K562 (cell line): ENCODE data around the gene GALNT9. TPM values are rescaled to one million over a fixed set of nuclear protein-coding genes. Genes with fewer than 3 reads are reported as not detected.

Experiments
- ATF7 ChIP-seq: fragments of 450-650 bp; IDR thresholded peaks from 2 replicates; pipeline ENCODE4 v1.7.1; 2014; ENCODE audit warnings: mild to moderate bottlenecking, moderate library complexity
- BACH1 ChIP-seq: fragments of 200-800 bp; sonication (Bioruptor generic); IDR thresholded peaks from 2 replicates; pipeline ENCODE4 v1.6.1; 2016; ENCODE audit warnings: missing genetic modification characterization, missing compliant biosample characterization
- CREBBP ChIP-seq: IDR thresholded peaks from one replicate; pipeline ENCODE4 v1.6.1; 2012; ENCODE audit warnings: low read depth, mild to moderate bottlenecking, control low read depth, inconsistent platforms, low read length
- FIP1L1 ChIP-seq: fragments of 200-400 bp; formaldehyde crosslinking; IDR thresholded peaks from 2 replicates; pipeline ENCODE4 v1.6.1; 2018; ENCODE audit warnings: mild to moderate bottlenecking, low read depth, low read length; ENCODE audit not compliant: poor library complexity, severe bottlenecking
- HCFC1 ChIP-seq: IDR thresholded peaks from 2 replicates; pipeline ENCODE4 v1.6.1; 2012; ENCODE audit warnings: low read depth, low read length, improper control_type of control experiment
- HDAC3 ChIP-seq: fragments of 450-650 bp; IDR thresholded peaks from 2 replicates; pipeline ENCODE4 v1.6.1; 2018; ENCODE audit warnings: borderline replicate concordance, mild to moderate bottlenecking, moderate library complexity; ENCODE audit not compliant: partially characterized antibody
- KAT7 ChIP-seq: sonication (generic); formaldehyde crosslinking; IDR thresholded peaks from 2 replicates; pipeline ENCODE4 v1.8.0; 2022; ENCODE audit warnings: missing genetic modification reagents, mild to moderate bottlenecking, borderline replicate concordance
- MTA3 ChIP-seq: fragments of 450-650 bp; formaldehyde crosslinking; IDR thresholded peaks from 2 replicates; pipeline ENCODE4 v1.6.1; 2017; ENCODE audit warnings: mild to moderate bottlenecking, borderline replicate concordance
- NFATC3 ChIP-seq: fragments of 450-650 bp; IDR thresholded peaks from 2 replicates; pipeline ENCODE4 v1.6.1; 2017; ENCODE audit warnings: mild to moderate bottlenecking
- NR2F6 ChIP-seq: fragments of 450-650 bp; formaldehyde crosslinking; IDR thresholded peaks from 2 replicates; pipeline ENCODE4 v1.4.0; 2020; ENCODE audit warnings: mild to moderate bottlenecking
- RAD21 ChIP-seq, 2 experiments: fragments of 250-450 bp in 1 of 2; fragments of 450-650 bp in 1 of 2; sonication (Bioruptor Pico) in 1 of 2; formaldehyde crosslinking in 1 of 2; IDR thresholded peaks in 1 of 2; conservative IDR thresholded peaks in 1 of 2; 2 replicates each; pipeline versions ENCODE4 v1.4.0 to v1.8.0; 2020 to 2022; ENCODE audit warnings: mild to moderate bottlenecking in 2 of 2, moderate library complexity in 1 of 2
- TFAM ChIP-seq: fragments of 250-450 bp; sonication (Bioruptor Pico); conservative IDR thresholded peaks from 2 replicates; pipeline ENCODE4 v1.5.0; 2021; ENCODE audit warnings: mild to moderate bottlenecking, moderate library complexity
- U2AF2 ChIP-seq: fragments of 200-400 bp; formaldehyde crosslinking; optimal IDR thresholded peaks from 2 replicates; pipeline ENCODE3; 2017; ENCODE audit warnings: low read depth, mild to moderate bottlenecking, low read length
- ZBTB7A ChIP-seq: IDR thresholded peaks from 2 replicates; pipeline ENCODE4 v1.6.1; 2011; ENCODE audit warnings: low read depth, mild to moderate bottlenecking, low read length, moderate library complexity, borderline replicate concordance; ENCODE audit not compliant: control insufficient read depth
- ZNF436 ChIP-seq: fragments of 250-450, 450-650 bp; sonication (Bioruptor Pico); formaldehyde crosslinking; IDR thresholded peaks from 2 replicates; pipeline ENCODE4 v1.7.0; 2020; ENCODE audit warnings: mild to moderate bottlenecking
- polyA plus RNA-seq, 8 experiments: library from polyadenylated mRNA; depleted of rRNA in 4 of 8; stranded (reverse) in 5 of 8; unstranded in 3 of 8; fragments of >200 nt; fragmentation: Nextera tagmentation in 2 of 8; fragmentation: Illumina TruSeq in 1 of 8; extraction: Ambion mirVana in 2 of 8; extraction: Trizol in 1 of 8; gene quantifications; 2 replicates each; pipeline versions ENCODE4 v1.2.1 to v1.2.3, GENCODE V29; 2011 to 2014; ENCODE audit warnings: inconsistent platforms in 1 of 8, missing spikeins in 1 of 8
- total RNA-seq, 7 experiments: library from RNA; depleted of rRNA in 6 of 7; stranded (reverse); fragments of >200 nt in 6 of 7; fragmentation: Illumina TruSeq in 2 of 7; extraction: Trizol in 2 of 7; gene quantifications; 2 replicates each; pipeline versions ENCODE4 v1.2.1 to v1.2.3, GENCODE V29; 2011 to 2021; ENCODE audit warnings: low replicate concordance in 1 of 7
- TF ChIP-seq, protein P1 (sequence below): fragments of 250-450 bp; sonication (Bioruptor Pico); IDR thresholded peaks from 2 replicates; pipeline ENCODE4 v1.8.0; 2022; ENCODE audit warnings: moderate library complexity, mild to moderate bottlenecking, inconsistent platforms
- TF ChIP-seq, protein P2 (sequence below), 2 experiments: IDR thresholded peaks; 2 replicates each; pipeline ENCODE4 v1.6.1; 2012; ENCODE audit warnings: improper control_type of control experiment in 2 of 2, low read depth in 2 of 2, low read length in 2 of 2, borderline replicate concordance in 1 of 2
- TF ChIP-seq, protein P3 (sequence below), 2 experiments: fragments of 450-650 bp; IDR thresholded peaks; 2 replicates each; pipeline ENCODE4 v1.6.1; 2018; ENCODE audit warnings: mild to moderate bottlenecking in 2 of 2, low read depth in 1 of 2; ENCODE audit not compliant: partially characterized antibody in 2 of 2
- TF ChIP-seq, protein P4 (sequence below): fragments of 450-650 bp; IDR thresholded peaks from 2 replicates; pipeline ENCODE4 v1.6.1; 2016; ENCODE audit warnings: missing biosample characterization, missing genetic modification characterization

GALNT9 gene
- total and polyA plus RNA-seq, 9 of the 15 experiments (the other 6 are each of a cell fraction or from before 2014, with no cell fraction given): not detected

DNA sequence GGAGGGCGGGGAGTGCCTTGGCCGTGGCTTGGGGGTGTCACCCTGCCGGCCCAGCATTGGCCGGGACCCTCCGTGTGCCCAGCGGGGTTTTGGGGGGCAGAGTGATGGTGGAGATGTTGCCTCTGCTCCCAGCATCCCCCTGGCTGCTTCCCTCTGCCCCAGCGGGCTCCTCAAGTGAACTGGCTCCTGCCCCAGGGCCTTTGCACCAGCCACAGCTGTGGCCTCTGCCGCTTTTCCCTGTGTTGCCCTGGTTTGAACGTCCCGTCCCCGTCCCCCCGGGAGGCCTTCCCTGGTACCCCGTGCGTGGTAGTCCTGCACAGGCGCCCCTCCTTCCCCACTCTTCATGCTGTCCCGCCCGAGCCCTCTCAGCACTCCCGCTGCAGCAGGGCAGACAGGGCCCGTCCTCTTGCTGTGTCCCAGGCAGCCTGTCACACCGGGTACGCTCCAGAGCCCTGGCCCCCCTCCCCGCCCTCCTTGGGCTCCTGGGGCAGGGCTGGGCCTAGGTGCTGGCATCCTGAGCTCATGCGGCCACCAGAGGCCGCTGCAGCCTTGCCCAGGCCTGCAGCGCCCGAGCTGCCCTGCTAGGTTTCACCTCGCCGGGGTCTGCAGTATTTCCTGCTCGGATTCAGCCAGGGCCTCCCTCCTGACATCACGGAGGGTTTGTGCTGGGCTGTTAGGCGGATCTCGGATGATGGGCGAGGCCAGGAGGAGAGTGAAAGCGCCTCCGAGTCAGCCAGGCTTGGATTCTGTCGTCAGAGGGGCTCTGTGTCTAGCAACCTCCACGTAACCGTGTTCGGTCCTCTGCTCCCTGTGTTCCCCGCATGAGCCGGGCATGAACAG is 175.7 kb downstream of the GALNT9 start (continued):
- TF ChIP-seq HDAC3: no peak
- TF ChIP-seq, protein P1, sequence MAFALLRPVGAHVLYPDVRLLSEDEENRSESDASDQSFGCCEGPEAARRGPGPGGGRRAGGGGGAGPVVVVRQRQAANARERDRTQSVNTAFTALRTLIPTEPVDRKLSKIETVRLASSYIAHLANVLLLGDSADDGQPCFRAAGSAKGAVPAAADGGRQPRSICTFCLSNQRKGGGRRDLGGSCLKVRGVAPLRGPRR: no peak
- peak; percentile 55 for TF ChIP-seq FIP1L1
- TF ChIP-seq KAT7 (CRISPR knock-in tag): no peak
- TF ChIP-seq NFATC3: no peak
- TF ChIP-seq MTA3: no peak
- TF ChIP-seq, protein P2, sequence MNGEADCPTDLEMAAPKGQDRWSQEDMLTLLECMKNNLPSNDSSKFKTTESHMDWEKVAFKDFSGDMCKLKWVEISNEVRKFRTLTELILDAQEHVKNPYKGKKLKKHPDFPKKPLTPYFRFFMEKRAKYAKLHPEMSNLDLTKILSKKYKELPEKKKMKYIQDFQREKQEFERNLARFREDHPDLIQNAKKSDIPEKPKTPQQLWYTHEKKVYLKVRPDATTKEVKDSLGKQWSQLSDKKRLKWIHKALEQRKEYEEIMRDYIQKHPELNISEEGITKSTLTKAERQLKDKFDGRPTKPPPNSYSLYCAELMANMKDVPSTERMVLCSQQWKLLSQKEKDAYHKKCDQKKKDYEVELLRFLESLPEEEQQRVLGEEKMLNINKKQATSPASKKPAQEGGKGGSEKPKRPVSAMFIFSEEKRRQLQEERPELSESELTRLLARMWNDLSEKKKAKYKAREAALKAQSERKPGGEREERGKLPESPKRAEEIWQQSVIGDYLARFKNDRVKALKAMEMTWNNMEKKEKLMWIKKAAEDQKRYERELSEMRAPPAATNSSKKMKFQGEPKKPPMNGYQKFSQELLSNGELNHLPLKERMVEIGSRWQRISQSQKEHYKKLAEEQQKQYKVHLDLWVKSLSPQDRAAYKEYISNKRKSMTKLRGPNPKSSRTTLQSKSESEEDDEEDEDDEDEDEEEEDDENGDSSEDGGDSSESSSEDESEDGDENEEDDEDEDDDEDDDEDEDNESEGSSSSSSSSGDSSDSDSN (IDR thresholded peaks at IDR 0.05; ENCODE audit: borderline replicate concordance in 1 of 2, low read depth in 2 of 2, low read length in 2 of 2): no peak
- TF ChIP-seq U2AF2: no peak
- TF ChIP-seq TFAM (CRISPR knock-in tag): no peak
- TF ChIP-seq, protein P3, sequence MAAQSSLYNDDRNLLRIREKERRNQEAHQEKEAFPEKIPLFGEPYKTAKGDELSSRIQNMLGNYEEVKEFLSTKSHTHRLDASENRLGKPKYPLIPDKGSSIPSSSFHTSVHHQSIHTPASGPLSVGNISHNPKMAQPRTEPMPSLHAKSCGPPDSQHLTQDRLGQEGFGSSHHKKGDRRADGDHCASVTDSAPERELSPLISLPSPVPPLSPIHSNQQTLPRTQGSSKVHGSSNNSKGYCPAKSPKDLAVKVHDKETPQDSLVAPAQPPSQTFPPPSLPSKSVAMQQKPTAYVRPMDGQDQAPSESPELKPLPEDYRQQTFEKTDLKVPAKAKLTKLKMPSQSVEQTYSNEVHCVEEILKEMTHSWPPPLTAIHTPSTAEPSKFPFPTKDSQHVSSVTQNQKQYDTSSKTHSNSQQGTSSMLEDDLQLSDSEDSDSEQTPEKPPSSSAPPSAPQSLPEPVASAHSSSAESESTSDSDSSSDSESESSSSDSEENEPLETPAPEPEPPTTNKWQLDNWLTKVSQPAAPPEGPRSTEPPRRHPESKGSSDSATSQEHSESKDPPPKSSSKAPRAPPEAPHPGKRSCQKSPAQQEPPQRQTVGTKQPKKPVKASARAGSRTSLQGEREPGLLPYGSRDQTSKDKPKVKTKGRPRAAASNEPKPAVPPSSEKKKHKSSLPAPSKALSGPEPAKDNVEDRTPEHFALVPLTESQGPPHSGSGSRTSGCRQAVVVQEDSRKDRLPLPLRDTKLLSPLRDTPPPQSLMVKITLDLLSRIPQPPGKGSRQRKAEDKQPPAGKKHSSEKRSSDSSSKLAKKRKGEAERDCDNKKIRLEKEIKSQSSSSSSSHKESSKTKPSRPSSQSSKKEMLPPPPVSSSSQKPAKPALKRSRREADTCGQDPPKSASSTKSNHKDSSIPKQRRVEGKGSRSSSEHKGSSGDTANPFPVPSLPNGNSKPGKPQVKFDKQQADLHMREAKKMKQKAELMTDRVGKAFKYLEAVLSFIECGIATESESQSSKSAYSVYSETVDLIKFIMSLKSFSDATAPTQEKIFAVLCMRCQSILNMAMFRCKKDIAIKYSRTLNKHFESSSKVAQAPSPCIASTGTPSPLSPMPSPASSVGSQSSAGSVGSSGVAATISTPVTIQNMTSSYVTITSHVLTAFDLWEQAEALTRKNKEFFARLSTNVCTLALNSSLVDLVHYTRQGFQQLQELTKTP (IDR thresholded peaks at IDR 0.05; ENCODE audit: low read depth in 1 of 2, partially characterized antibody in 2 of 2): no peak
- peak; percentile 64 to 84 for TF ChIP-seq RAD21 (CRISPR knock-in tag; conservative IDR thresholded peaks at IDR 0.05 in 1 of 2, IDR thresholded peaks at IDR 0.05 in 1 of 2)
- TF ChIP-seq ZBTB7A: 0 out of 2 replicates have a peak, but pooled peaks have one; percentile 4
- TF ChIP-seq, protein P4, sequence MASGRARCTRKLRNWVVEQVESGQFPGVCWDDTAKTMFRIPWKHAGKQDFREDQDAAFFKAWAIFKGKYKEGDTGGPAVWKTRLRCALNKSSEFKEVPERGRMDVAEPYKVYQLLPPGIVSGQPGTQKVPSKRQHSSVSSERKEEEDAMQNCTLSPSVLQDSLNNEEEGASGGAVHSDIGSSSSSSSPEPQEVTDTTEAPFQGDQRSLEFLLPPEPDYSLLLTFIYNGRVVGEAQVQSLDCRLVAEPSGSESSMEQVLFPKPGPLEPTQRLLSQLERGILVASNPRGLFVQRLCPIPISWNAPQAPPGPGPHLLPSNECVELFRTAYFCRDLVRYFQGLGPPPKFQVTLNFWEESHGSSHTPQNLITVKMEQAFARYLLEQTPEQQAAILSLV (tag): no peak
- TF ChIP-seq ZNF436 (CRISPR knock-in tag): no peak
- TF ChIP-seq BACH1 (tag): no peak
- no peak for TF ChIP-seq NR2F6 (CRISPR knock-in tag)
- no peak for TF ChIP-seq CREBBP
- 0 out of 2 replicates have a peak, but pooled peaks have one; percentile 5 for TF ChIP-seq HCFC1
- TF ChIP-seq ATF7: no peak
